ENCODE data around the gene RUFY4.

Gene RUFY4, protein sequence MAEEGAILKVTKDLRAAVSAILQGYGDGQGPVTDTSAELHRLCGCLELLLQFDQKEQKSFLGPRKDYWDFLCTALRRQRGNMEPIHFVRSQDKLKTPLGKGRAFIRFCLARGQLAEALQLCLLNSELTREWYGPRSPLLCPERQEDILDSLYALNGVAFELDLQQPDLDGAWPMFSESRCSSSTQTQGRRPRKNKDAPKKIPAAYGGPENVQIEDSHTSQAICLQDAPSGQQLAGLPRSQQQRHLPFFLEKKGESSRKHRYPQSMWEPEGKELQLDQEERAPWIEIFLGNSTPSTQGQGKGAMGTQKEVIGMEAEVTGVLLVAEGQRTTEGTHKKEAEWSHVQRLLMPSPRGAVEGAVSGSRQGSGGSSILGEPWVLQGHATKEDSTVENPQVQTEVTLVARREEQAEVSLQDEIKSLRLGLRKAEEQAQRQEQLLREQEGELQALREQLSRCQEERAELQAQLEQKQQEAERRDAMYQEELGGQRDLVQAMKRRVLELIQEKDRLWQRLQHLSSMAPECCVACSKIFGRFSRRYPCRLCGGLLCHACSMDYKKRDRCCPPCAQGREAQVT

DNA sequence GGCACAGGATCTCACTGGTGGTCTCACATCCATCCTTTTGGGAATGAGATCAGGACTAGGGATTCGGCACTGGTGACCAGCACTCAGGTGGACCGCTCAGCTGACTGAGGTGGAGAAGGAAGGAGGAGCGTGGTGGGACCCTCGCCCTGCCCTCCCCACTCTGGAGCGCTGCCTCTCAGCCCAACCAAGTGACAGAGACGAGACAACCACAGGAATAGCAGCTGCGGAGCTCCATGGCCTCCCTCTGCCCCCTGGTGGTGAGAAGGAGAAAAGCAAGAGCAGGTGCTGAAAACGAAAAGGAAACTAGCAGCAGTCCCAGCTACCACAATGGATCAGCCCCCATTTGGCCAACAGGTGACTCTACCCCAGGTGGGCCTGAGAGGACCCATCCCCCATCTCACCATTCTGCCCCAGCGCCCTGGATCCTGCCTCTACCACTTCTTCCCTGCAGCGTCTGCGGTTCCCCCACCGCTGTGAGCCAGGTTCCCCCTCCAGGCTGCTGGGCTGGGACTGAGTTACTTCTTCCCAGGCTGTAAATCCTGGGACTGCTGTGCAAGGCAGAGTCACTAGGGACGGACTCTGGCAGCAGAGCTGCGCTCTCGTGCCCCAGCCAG lies at the start of gene RUFY4:
Gene RUFY4 (plus strand): TSS at position 533 of the 614 bp plus-strand sequence. CDS start 1,353 bp downstream, outside the sequence.
- DNase-seq = peak; percentile 1

GRCh38 chr2:218019411-218020060 lies 49.5 kb upstream of the RUFY4 start:
- no peak for DNase-seq

DNA sequence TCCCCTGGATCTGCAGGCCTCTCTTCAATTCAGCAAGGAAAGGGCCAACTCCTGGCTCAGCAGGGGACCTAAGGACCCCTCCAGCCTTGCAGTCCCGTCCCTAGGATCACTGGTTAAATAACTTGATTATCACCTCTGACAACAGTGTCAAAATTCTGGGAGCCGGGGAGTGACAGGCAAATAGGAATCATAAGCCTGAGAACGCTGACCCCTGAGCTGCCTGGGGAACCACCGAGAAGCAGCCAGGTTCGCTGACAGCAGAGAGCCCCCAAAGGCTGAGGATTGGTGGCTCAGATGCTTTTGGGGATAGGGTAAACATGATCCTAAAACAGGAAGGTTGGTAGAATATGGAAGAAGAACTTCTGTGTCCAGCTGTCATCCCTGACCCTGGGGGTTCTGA lies 48.8 kb upstream of the RUFY4 start:
- DNase-seq = no peak

DNA sequence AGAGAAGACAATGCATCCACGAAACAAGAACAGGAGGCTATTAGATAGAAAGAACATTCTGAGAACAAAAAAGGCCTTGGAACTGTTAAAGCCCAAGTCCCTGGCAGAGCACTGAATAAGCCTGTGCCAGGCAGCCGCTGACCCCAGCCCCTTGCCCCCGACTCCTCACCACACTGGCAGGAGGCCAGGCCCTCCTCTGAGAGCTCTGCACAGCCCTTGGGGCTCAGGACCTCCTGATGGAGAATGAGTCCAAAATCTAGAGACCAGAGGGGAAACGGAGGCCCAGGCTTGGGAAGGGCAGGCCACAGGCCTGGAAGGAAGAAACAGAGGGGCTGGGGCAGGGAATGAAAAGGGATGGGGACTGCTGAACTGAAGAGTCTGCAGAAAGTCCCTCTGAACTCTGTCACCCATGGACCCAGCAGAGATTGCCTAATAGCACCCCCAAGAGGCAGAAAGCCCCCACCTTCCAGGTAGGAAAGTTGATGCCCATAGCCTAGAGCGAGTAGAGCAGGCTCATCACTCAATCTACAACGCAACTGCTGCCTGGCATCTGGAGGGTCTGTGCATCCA lies 48.0 kb upstream of the RUFY4 start:
- no peak for DNase-seq

- no peak for DNase-seq
Observed at GRCh38 chr2:218021536-218022071, 47.4 kb upstream of the RUFY4 start.

- no peak for DNase-seq
Observed at GRCh38 chr2:218022131-218022850, 46.8 kb upstream of the RUFY4 start.

- DNase-seq = no peak
Observed at GRCh38 chr2:218022851-218023530, 46.1 kb upstream of the RUFY4 start.

- DNase-seq = no peak
Observed at GRCh38 chr2:218023636-218024035, 45.4 kb upstream of the RUFY4 start.

GRCh38 chr2:218024336-218024735 lies 44.7 kb upstream of the RUFY4 start:
- no peak for DNase-seq

- no peak for DNase-seq
Observed at GRCh38 chr2:218024871-218025270, 44.2 kb upstream of the RUFY4 start.

GRCh38 chr2:218026244-218026643 lies 42.8 kb upstream of the RUFY4 start:
- no peak for DNase-seq

GRCh38 chr2:218026676-218027425 lies 42.2 kb upstream of the RUFY4 start:
- DNase-seq = no peak

GRCh38 chr2:218027426-218028188 lies 41.4 kb upstream of the RUFY4 start:
- no peak for DNase-seq

- no peak for DNase-seq
Observed at GRCh38 chr2:218028189-218028495, 40.9 kb upstream of the RUFY4 start.

GRCh38 chr2:218028562-218029348 lies 40.3 kb upstream of the RUFY4 start:
- DNase-seq = peak; percentile 50

GRCh38 chr2:218029366-218030360 lies 39.4 kb upstream of the RUFY4 start:
- no peak for DNase-seq

DNA sequence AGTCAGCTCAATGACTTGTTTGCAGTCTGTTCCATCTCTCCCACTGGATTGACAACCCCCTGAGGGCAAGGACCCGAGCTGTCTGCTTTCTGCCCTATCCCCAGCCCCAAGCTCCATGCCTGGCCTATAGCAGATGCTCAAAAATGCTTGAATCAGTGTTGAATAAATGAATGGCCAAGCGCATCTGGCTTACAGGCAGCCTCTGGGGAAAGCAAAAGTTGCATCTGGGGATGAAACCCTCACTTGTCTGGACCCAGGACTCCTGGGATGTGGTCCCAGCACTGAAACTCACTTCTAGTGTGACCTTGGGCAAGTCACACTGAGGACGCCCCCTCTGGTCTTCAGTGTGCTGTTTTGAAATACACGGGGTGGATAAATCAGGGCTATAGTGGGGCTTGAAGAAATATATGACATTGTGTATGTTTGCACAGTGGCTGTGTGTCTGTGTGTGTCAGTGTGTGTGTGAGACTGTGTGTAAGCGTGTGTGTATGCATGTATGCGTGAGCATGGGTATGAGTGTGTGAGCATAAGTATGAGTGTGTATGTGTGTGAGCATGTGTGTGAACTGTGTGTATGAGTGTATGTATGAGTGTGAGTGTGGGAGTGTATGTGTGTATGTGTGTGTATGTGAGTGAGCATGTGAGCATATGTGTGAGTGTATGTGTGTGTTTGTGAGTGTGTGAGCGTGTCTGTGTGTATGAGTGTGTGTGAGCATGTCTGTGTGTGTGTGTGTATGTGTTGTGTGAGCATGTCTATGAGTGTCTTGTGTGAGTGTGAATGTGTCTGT lies 38.5 kb upstream of the RUFY4 start:
- DNase-seq = no peak
